ENCODE results near the gene KIAA1217. TPM values are rescaled to one million over a fixed set of nuclear protein-coding genes. Genes with fewer than 3 reads are reported as not detected.

Gene KIAA1217
- total and polyA plus RNA-seq, 9 of the 15 experiments (the other 6 are each of a cell fraction or from before 2014, with no cell fraction given): 0.04 TPM; not detected in 8

DNA sequence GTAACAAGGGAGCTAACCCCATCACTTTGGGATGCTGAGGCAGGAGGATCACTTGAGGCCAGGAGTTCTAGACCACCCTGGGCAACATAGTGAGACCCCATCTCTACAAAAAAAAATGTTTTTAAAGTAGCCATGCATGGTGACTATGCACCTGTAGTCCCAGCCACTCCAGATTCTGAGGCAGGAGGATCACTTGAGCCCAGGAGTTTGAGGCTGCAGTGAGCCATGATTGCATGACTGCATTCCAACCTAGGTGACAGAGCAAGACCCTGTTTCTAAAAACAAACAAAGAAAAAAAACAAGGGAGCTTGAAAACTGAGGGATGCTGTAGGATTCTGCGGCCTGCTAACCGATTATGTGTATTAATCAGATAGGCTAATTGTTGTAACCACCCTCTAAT lies 4.9 kb downstream of the KIAA1217 start (continued):
- no peak for TF ChIP-seq FIP1L1 (IDR thresholded peaks at IDR 0.05; ENCODE audit: low read depth, low read length, poor library complexity, severe bottlenecking)
- TF ChIP-seq, protein P1, sequence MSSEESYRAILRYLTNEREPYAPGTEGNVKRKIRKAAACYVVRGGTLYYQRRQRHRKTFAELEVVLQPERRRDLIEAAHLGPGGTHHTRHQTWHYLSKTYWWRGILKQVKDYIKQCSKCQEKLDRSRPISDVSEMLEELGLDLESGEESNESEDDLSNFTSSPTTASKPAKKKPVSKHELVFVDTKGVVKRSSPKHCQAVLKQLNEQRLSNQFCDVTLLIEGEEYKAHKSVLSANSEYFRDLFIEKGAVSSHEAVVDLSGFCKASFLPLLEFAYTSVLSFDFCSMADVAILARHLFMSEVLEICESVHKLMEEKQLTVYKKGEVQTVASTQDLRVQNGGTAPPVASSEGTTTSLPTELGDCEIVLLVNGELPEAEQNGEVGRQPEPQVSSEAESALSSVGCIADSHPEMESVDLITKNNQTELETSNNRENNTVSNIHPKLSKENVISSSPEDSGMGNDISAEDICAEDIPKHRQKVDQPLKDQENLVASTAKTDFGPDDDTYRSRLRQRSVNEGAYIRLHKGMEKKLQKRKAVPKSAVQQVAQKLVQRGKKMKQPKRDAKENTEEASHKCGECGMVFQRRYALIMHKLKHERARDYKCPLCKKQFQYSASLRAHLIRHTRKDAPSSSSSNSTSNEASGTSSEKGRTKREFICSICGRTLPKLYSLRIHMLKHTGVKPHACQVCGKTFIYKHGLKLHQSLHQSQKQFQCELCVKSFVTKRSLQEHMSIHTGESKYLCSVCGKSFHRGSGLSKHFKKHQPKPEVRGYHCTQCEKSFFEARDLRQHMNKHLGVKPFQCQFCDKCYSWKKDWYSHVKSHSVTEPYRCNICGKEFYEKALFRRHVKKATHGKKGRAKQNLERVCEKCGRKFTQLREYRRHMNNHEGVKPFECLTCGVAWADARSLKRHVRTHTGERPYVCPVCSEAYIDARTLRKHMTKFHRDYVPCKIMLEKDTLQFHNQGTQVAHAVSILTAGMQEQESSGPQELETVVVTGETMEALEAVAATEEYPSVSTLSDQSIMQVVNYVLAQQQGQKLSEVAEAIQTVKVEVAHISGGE (CRISPR knock-in tag; IDR thresholded peaks at IDR 0.05): no peak
- no peak for TF ChIP-seq ZNF175 (CRISPR knock-in tag; IDR thresholded peaks at IDR 0.05; ENCODE audit: low read depth)
- no peak for TF ChIP-seq GTF3C2 (IDR thresholded peaks at IDR 0.05; ENCODE audit: borderline replicate concordance, extremely low read depth, insufficient read length)
